Liver (tissue), 9 donors: ENCODE data around the gene ERCC6L2. TPM values are rescaled to one million over a fixed set of nuclear protein-coding genes. Genes with fewer than 3 reads are reported as not detected.

Source experiments
- DNase-seq: peaks from one replicate; pipeline ENCODE4 v3.0.0-alpha.2; 2017; ENCODE audit warnings: low spot score
- H3K27ac ChIP-seq, 2 donors: one replicate each; pipeline ENCODE4 v1.7.0; 2013; ENCODE audit warnings: inconsistent platforms in 2 of 2, low read length in 2 of 2, control low read depth in 1 of 2, low read depth in 1 of 2, mild to moderate bottlenecking in 1 of 2
- H3K27me3 ChIP-seq, 4 donors: one replicate each; pipeline versions ENCODE4 v1.6.1 to v1.7.0; 2013; ENCODE audit warnings: low read length in 3 of 4, inconsistent platforms in 1 of 4, mild to moderate bottlenecking in 1 of 4, moderate library complexity in 1 of 4; ENCODE audit not compliant: control insufficient read depth in 4 of 4, insufficient read depth in 4 of 4
- H3K36me3 ChIP-seq, 4 donors: one replicate each; pipeline versions ENCODE4 v1.6.1 to v1.7.0; 2013; ENCODE audit warnings: low read length in 3 of 4, mild to moderate bottlenecking in 3 of 4, low read depth in 1 of 4, moderate library complexity in 1 of 4; ENCODE audit not compliant: control insufficient read depth in 4 of 4, insufficient read depth in 3 of 4
- H3K4me1 ChIP-seq, 4 donors: one replicate each; pipeline versions ENCODE4 v1.6.1 to v1.7.0; 2013; ENCODE audit warnings: low read length in 3 of 4, mild to moderate bottlenecking in 3 of 4, moderate library complexity in 1 of 4; ENCODE audit not compliant: control insufficient read depth in 4 of 4, insufficient read depth in 4 of 4
- H3K4me3 ChIP-seq, 3 donors: one replicate each; pipeline versions ENCODE4 v1.6.1 to v1.7.0; 2013; ENCODE audit warnings: low read length in 3 of 3, control low read depth in 1 of 3, low read depth in 1 of 3, mild to moderate bottlenecking in 1 of 3
- H3K9ac ChIP-seq, 2 donors: one replicate each; pipeline ENCODE4 v1.7.0; 2013; ENCODE audit warnings: low read length in 2 of 2, mild to moderate bottlenecking in 2 of 2, moderate library complexity in 2 of 2, control low read depth in 1 of 2, low read depth in 1 of 2
- H3K9me3 ChIP-seq, 4 donors: one replicate each; pipeline versions ENCODE4 v1.6.1 to v1.7.0; 2013; ENCODE audit warnings: low read length in 3 of 4; ENCODE audit not compliant: control insufficient read depth in 4 of 4
- CTCF ChIP-seq: fragments of 150-350 bp; IDR thresholded peaks from 2 replicates; pipeline ENCODE4 v1.5.1; 2017; ENCODE audit warnings: improper control_type of control experiment, low read depth, low read length; ENCODE audit not compliant: missing input control
- EGR1 ChIP-seq, 2 donors: IDR thresholded peaks; 2 replicates each; pipeline ENCODE4 v1.6.1; 2016 to 2018; ENCODE audit warnings: antibody characterized with exemption in 2 of 2, low read depth in 2 of 2
- FOXA1 ChIP-seq: IDR thresholded peaks from 2 replicates; pipeline ENCODE4 v1.6.1; 2016; ENCODE audit warnings: antibody characterized with exemption
- FOXA2 ChIP-seq: IDR thresholded peaks from 2 replicates; pipeline ENCODE4 v1.6.1; 2016; ENCODE audit warnings: antibody characterized with exemption
- GABPA ChIP-seq, 2 donors: IDR thresholded peaks in 1 of 2; conservative IDR thresholded peaks in 1 of 2; 2 replicates each; pipeline ENCODE4 v1.6.1; 2016; ENCODE audit warnings: antibody characterized with exemption in 2 of 2, mild to moderate bottlenecking in 1 of 2, moderate library complexity in 1 of 2
- HNF4A ChIP-seq, 2 donors: conservative IDR thresholded peaks; 2 replicates each; pipeline ENCODE4 v1.6.1; 2016; ENCODE audit warnings: antibody characterized with exemption in 2 of 2, mild to moderate bottlenecking in 2 of 2
- HNF4G ChIP-seq: IDR thresholded peaks from 2 replicates; pipeline ENCODE4 v1.6.1; 2016; ENCODE audit warnings: antibody characterized with exemption
- JUND ChIP-seq, 2 donors: IDR thresholded peaks; 2 replicates each; pipeline ENCODE4 v1.6.1; 2016; ENCODE audit warnings: antibody characterized with exemption in 2 of 2
- NR2F2 ChIP-seq: IDR thresholded peaks from 2 replicates; pipeline ENCODE4 v1.6.1; 2016; ENCODE audit warnings: antibody characterized with exemption
- RAD21 ChIP-seq, 2 donors: IDR thresholded peaks; 2 replicates each; pipeline ENCODE4 v1.6.1; 2016; ENCODE audit warnings: antibody characterized with exemption in 2 of 2, mild to moderate bottlenecking in 2 of 2
- REST ChIP-seq: IDR thresholded peaks from 2 replicates; pipeline ENCODE4 v1.6.1; 2016; ENCODE audit warnings: antibody characterized with exemption, mild to moderate bottlenecking
- RXRA ChIP-seq, 2 donors: IDR thresholded peaks; 2 replicates each; pipeline ENCODE4 v1.6.1; 2017 to 2018; ENCODE audit warnings: antibody characterized with exemption in 2 of 2, mild to moderate bottlenecking in 1 of 2
- SP1 ChIP-seq: IDR thresholded peaks from 2 replicates; pipeline ENCODE4 v1.6.1; 2018; ENCODE audit warnings: antibody characterized with exemption, mild to moderate bottlenecking
- TAF1 ChIP-seq: conservative IDR thresholded peaks from 2 replicates; pipeline ENCODE4 v1.6.1; 2016; ENCODE audit warnings: antibody characterized with exemption, mild to moderate bottlenecking
- YY1 ChIP-seq: IDR thresholded peaks from 2 replicates; pipeline ENCODE4 v1.6.1; 2016; ENCODE audit warnings: antibody characterized with exemption, mild to moderate bottlenecking
- ZBTB33 ChIP-seq: IDR thresholded peaks from 2 replicates; pipeline ENCODE4 v1.6.1; 2016; ENCODE audit warnings: antibody characterized with exemption
- polyA plus RNA-seq, 2 donors: library from polyadenylated mRNA; stranded (reverse) in 1 of 2; unstranded in 1 of 2; fragments of 200-250 nt in 1 of 2; fragments of >200 nt in 1 of 2; fragmentation: Nextera tagmentation in 1 of 2; extraction: Ambion mirVana in 1 of 2; gene quantifications; one replicate each; pipeline versions ENCODE4 v1.2.1 to v1.2.3, GENCODE V29; 2013 to 2015
- total RNA-seq, 2 donors: library from RNA; depleted of rRNA; stranded (reverse); fragments of >200 nt; gene quantifications; one replicate each; pipeline ENCODE4 v1.2.3, GENCODE V29; 2014
- TF ChIP-seq, protein P1 (sequence below): IDR thresholded peaks from 2 replicates; pipeline ENCODE4 v1.6.1; 2016; ENCODE audit warnings: antibody characterized with exemption
- TF ChIP-seq, protein P2 (sequence below): IDR thresholded peaks from 2 replicates; pipeline ENCODE4 v1.6.1; 2016; ENCODE audit warnings: antibody characterized with exemption
- donor health status: healthy.
- donor health status: healthy.
- donor health status: healthy.
- donor health status: healthy.
- donor health status: healthy.

Gene ERCC6L2
- total and polyA plus RNA-seq, 4 donors = 4.7 to 46.0 (median 22.0) TPM

GRCh38 chr9:95845751-95846150 lies 29.7 kb upstream of the ERCC6L2 start (continued):
- no peak for TF ChIP-seq FOXA1
- TF ChIP-seq HNF4A (conservative IDR thresholded peaks at IDR 0.05) = no peak
- no peak for TF ChIP-seq SP1

DNA sequence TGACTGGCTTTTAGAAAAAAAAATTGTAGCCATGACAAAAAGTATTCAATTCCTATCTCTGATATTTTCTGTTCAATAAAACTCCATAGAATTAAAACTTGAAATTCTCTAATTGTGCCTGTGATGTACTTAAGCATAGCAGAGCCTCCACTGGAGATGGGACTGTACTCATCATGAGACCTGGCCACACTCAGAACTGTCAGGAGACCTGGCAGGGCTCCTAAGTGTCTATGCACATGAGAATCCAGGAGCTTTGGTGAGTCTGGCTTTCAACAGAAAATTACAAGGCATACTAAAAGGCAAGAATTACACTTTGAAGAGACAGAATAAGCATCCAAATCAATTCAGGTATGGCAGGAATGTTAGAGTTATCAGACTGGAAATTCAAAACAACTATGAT lies 26.7 kb upstream of the ERCC6L2 start:
- Histone ChIP-seq H3K9ac (no peak overlapping the region), H3K27ac (no peak overlapping the region), H3K4me3 (no peak overlapping the region), H3K27me3 (no peaks in the 10 kb centered on the region), H3K9me3 (no peaks in the 10 kb centered on the region), H3K36me3 (peaks cover 0 to 5% (median 1%) of the 10 kb centered on the region in 4 donors), H3K4me1 (no peaks in the 10 kb centered on the region)
- TF ChIP-seq JUND (IDR thresholded peaks at IDR 0.05) (no peak), FOXA1 (no peak), NR2F2 (no peak), ZBTB33 (no peak), RXRA (IDR thresholded peaks at IDR 0.05) (no peak), YY1 (no peak), HNF4G (no peak), FOXA2 (no peak), HNF4A (conservative IDR thresholded peaks at IDR 0.05) (no peak), GABPA (IDR thresholded peaks at IDR 0.05 in 1 of 2, conservative IDR thresholded peaks at IDR 0.05 in 1 of 2) (no peak), TAF1 (no peak), EGR1 (IDR thresholded peaks at IDR 0.05; ENCODE audit: low read depth in 2 of 2) (no peak), CTCF (no peak), REST (no peak), RAD21 (IDR thresholded peaks at IDR 0.05) (no peak), SP1 (no peak)
- TF ChIP-seq, protein P1, sequence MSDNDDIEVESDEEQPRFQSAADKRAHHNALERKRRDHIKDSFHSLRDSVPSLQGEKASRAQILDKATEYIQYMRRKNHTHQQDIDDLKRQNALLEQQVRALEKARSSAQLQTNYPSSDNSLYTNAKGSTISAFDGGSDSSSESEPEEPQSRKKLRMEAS = no peak
- TF ChIP-seq, protein P2, sequence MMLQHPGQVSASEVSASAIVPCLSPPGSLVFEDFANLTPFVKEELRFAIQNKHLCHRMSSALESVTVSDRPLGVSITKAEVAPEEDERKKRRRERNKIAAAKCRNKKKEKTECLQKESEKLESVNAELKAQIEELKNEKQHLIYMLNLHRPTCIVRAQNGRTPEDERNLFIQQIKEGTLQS = no peak
- no peak for DNase-seq
